Suppressor macrophage treated with lipopolysaccharide for 4 hours (primary cell): Measurements from ENCODE around the gene CAPSL.
"Not testable (repeated sequence)": the region's sequence is repeated elsewhere in the genome, so short reads cannot be mapped to it uniquely, and the experiment has no call there.

Experiments used
- DNase-seq: peaks from one replicate; pipeline ENCODE4 v3.0.0-alpha.2; 2020

The CAPSL gene

DNA sequence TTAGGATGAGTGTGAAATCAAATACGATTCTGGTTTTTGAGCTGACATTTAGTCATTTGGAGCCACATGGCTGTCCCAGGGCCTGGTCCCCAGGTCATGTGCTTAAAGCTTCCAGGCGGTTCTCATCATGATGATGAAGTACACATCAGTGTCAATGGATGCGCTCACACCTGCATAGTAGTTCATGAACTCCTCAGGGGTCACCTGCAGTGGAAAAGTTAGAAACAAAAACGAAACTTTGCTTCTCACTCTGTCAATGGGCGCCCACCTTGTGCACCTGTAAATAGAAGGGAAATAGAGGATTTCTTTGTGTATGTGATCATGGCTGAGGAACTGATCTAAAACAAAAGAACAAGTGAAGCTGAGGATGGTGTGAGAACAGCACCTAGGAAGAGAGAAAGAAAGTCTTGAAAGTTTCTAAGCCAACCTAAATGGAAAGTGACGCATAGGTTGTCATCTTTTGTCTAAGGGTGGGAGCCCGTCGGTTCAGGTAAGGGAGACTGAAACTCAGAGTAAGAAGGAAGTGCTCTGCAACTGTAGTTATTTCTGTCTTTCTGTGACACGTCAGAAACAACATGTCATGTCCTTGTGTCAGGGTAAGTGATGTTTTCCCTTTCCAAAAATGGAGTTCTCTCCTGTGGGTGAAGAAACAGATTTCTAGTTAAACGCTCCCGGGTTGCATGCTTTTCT is 33.8 kb downstream of the CAPSL start:
- DNase-seq: no peak

DNA sequence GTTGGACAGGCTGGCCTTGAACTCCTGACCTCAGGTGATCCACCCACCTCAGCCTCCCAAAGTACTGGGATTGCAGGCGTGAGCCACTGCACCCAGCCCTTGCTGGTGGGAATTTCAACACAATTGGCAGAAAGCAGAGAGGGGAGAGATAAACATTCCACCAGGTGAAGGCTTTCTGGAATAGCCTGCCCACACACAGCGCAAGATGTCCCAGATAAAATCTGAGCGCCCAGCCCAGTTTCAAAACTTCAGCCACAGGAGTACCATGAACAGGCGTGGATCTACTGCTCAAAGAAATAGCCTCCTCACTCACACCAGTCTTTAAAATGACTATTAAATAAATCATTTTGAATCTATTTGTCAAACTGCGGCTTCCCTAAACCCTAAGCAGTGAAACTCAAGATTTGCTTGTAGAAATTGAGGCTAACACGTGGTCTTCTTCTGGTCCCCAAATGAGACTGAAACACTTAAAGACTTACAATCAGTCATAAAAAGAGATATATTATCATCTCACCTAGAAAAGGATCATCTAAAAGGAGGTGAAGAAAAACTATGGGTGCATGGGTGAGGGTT is 34.7 kb downstream of the CAPSL start:
- no peak for DNase-seq

DNA sequence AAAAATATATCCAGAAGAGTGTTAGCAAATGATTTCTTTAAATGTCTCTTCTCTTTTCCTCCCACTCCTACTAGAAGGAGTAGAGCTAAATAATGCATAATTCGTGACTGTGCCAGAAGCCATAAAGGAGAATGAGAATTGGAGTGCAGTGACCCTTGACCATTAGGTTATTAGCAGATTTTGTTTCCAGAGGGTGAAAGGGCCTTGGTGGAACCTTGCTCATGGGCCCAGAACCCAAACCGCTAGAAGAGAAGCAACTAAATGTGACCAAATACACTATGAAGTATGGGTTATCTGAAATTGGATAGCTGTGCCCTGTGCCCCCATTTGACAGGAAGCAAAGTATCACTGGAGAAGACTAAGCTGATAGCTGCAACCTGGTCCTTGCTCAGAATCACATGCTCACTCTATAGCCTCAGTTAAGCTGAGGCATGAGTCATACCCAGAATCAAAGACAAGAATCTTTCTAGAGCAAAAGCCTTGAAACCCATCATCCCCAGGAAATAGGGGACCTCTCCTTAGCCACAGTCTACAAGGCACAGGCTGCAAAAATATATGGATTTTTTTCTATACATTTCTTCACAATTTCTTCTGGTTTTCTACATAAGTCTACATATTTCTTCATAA is 36.3 kb downstream of the CAPSL start:
- no peak for DNase-seq

DNA sequence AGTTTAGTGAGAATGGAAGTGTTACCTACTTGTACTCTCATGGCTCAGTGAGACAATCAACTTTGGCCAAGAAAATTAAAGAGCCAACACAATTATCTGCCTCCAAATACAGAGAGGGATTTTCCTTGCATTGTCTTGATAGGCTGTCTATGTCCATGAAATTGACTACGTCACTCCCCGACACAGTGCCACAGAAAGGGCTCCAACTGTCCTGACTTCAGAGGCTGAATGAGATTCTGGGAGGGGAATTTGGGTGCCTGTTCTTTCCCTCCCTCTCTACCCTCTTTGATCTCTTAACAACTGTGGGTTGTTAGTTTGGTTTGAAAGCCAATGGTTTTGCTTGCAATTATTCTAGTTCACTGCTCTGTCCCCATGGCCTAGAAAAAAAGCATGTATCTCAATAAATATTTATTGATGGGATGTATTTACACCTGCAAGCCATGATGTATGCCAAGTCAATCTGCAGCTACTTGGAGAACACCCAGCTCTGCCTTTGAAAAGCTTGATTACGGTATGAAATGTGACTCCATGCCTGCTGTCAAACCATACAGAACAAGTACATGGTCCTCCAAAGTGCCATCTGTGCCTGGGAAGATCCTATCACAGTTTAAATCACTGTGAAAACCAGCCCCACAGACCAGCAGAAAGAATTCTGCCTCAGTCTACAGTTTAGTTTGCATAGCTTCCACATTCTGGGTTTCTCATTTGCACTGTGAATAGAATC is 37.3 kb downstream of the CAPSL start:
- DNase-seq: no peak

DNA sequence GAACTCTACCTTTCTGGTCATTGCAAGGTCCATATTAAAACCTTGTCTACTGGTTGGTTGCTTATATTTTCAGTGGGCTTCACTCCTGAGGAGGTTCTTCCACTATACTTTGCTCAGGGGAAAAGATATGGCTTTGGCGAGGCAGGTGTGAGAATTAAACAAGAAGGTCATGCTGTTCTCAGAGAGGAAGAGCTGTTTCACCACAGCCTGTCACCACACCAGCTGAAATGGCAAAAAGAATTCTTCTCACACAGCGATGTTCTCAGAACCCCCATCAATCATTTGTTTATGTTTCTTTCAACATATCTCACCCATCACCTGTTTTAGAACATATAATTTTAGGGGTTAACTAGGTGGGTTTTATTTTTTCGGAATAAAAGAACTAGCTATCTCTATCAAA is 38.6 kb downstream of the CAPSL start:
- no peak for DNase-seq

DNA sequence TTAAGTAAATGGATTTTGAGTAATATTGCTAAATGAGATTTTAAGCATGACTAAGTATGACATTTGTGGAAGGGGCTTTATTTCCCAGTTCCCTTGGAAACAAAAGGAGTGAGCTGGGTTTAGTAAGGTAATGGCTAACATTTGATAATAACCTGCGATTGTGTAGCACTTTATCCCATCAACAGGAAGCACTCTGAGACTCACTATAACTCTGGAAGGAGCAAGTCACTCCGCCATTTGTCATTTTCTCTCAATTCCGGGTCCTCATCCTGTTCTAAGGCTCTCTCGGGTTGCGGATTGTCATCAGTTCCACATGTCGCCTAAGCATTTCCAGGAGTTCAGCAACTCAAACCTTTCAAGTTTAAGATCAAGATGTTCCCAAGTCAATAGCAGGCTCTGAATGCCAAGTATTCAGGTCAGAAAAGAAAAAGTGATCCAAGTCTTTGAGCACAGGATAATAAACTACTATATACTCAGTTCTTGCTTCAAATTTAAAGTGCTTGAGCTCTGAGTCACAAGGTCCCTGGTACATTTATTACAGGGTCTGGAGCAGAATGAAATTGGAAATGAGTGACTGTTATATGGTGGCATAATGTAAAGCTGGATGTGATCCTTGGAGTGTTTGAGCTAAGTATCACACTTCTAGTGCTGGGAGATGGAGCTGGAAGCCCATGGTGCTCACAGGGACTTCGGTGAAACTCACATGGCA is 39.3 kb downstream of the CAPSL start:
- no peak for DNase-seq

DNA sequence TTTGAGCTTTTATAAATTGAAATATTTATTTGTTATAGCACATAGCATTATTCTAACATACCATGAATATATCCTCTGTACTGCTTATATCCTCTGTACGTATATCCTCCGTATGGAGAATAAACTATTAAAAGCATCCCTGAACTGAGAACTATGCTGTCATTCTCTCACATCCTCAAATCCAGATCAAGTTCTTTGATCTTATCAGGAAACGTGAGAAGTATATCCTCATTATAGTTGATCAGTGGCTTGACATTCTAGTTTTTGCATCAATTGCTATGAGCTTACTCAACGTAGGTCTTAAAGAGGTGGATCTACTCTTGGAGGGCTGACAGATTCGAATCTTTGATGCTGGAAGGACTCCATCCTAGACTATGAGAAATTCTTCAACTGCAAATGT is 44.3 kb downstream of the CAPSL start:
- DNase-seq: no peak

DNA sequence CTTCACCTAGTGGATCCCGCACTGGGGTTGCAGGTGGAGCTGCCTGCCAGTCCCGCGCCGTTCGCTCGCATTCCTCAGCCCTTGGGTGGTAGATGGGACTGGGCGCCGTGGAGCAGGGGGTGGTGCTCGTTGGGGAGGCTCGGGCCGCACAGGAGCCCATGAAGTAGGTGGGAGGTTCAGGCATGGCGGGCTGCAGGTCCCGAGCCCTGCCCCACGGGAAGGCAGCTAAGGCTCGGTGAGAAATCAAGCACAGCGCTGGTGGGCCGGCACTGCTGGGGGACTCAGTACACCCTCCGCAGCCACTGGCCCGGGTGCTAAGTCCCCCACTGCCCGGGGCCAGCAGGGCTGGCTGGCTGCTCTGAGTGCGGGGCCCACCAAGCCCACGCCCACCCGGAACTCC is 45.6 kb downstream of the CAPSL start:
- DNase-seq: not testable (repeated sequence)

DNA sequence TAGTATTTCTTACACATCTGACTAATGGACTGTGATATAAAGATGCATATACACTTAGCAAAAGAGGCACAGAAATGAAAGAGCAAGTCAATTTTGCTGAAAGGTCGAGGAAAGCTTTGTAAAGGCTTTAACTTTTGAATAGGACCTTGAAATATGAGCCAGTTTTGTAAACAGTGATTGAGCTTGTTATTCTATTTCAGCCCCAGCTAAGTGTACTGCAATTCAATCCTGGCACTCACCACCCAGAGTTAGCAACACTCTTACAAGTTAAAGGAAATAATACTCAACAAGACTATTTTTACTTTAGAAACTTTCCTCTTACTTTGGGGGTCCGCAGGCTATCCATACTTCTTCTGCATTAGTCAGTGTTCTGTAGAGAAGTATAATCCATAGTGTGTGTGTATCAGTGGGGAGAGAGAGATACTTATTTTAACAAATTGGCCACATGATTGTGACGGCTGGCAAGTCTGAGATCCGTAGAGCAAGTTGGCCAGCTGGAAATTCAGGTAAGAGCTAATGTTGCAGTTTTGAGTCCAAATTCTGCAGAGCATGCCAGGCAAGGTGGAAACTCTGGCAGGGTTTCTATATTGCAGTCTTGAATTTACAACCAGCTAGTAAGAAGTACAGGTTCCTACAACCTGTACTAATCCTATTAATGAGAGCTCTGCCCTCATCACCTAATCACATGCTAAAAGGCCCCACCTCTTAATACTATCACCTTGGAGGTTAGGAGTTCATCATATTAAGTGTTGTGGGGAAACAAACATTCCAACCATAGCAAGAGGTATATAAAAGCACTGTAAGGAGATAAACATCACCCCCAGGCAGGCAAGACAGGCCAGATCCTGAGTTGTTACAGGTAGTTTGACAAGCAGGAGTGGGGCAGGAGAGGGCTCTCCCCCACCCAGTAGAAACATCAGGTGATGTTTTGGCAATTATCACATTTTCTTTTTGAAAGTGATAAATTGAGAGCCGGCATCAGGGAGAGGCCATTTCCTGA is 48.1 kb downstream of the CAPSL start:
- DNase-seq: no peak

DNA sequence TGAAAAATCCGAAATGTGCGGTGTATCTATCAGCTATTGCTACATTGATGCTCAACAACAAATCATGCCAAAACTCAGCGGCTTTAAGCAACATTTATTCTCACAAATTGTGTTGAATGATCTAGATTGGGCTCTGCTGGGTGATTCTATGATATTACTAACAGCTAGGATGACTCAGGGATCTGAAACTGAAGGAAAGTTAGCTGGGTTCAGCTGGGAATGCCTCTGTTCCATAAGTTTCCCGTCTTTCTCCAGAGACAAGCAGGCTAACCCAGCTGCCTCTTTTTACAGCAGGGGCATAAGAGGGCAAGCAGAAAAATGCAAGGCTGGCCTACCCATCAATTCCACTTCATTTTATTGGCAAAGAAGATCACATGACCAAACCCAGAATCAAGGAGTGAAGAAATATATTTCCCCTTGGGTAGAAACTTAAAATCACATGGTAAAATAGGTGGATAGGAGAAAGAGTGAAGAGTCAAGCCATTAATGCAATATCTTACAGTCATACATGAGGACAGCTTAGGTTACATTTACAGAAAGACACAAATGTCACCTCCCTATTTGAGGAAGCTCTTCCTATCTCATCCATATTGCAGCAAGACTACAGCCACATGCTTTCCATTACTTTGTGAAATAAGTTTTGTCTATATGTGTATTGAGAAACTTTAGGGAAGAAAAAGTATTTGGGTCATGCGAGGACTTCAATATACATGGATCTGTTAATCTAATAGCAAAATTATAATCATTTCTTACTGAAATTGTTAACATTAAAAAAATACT is 50.9 kb downstream of the CAPSL start:
- DNase-seq: peak; percentile 55

DNA sequence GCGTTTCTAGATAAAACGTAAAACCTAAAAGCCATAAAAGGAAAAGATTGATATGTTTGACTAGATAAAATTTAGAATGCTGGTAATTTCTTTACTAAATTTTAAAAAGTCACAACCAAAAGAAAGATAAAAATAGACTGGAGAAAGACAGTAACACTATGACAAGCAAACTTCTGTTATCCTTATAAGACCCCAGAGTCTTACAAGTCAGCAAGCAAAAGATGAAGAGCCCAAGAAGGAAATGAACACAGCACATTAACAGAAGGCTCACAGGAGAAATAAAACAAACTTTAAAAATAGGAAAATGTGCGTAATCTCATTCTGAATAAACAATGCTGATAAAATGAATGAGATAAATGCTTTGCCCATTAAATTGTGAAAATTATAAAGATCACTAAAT is 52.0 kb downstream of the CAPSL start:
- no peak for DNase-seq

DNA sequence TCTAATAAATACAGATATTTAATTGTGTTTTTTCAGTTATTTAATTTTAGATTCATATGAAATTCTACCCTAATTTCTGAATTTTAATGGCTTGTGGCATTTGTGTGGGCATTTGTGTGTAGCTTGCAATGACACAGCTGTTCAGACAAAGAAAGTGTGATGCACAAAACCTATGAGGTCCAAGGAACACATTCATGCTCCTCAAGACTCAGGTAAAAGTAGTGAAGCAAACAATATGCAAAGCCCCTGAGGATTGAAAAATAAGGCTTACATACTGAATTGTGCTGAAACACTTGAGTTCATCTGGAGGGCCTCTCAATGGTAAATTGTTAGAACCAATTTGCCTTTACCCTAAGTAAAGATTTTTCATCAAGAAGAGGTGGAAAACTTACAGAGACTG is 53.6 kb downstream of the CAPSL start:
- DNase-seq: no peak

DNA sequence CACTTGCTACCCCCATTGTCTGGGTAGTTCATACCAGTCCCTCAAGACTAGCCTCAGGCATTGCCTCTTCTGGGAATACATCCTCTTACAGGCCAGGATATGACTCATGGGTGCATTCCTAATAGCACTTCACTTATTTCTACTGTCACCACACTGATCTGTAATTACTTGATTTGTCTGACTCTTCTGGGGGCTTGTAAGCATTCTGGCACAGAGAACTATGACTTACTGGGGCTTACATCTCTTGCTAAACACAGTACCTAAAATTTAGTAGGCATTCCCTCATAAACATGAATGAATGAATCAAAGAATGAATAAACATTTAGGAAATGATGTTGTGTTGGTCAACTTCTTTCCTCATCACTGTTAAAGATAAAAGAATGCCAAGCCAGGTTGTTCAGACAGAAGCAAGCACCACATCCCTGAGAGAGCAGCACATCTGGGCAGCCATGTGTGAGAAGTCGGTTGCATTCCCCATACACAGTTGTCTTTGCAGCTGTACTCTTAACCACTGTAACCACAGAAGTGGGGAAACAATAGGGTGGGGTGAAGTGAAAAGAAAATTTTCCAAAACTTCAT is 54.1 kb downstream of the CAPSL start:
- peak; percentile 90 for DNase-seq

DNA sequence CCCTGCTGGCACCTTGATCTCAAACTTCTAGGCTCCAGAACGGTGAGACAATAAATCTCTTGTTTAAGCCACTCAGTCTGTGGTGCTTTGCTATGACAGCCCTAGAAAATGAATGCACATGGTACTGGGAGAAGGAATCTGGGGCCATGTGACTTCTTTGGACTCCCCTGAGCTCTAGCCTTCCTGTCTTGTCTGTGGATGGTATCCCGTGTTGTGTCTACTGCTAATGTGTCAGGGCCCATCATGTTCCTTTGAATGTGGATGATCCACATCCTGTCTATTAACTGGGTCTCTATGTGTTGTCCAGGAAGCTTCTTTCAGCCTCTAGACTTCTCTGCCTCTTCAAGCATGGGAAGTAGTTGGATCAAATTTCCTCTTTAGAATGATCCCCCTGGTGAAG is 56.7 kb downstream of the CAPSL start:
- no peak for DNase-seq

DNA sequence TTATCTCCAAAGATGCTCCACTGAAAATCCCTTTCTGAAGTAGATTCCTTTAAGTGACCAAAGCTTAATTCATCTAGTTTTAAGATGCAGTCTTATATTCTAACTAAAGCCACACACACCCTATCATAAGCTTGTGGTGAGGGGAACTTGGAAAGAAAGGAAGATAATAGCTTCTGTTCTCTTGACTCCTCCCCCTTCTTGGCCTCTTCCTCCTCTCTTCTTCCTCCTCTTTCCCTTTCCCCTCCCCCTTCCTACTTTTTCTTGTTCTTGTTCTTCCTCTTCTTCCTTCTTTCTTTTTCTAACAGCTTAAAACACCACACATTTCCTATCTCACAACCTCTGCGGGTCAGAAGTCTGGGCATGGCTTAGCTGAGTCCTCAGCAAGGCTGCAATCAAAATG is 58.3 kb downstream of the CAPSL start:
- DNase-seq: no peak

DNA sequence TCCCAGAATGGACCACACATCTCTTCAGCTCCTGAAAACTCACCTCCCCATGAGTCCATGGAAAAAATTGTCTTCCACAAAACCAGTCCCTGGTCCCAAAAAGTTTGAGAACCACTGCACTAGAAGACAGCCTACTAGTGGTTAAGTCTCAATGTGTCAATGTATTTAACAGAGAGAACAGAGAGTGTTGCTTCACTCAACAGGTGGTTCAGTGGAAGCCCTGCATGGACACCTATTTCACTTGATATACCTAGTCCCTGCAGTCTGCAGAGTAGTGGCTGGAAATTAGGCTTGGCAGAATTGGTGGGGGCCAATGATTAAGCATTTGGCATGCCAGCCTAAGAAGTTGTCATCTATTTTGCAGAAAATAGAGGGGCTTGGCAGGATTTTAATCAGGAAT is 58.8 kb downstream of the CAPSL start:
- DNase-seq: no peak

DNA sequence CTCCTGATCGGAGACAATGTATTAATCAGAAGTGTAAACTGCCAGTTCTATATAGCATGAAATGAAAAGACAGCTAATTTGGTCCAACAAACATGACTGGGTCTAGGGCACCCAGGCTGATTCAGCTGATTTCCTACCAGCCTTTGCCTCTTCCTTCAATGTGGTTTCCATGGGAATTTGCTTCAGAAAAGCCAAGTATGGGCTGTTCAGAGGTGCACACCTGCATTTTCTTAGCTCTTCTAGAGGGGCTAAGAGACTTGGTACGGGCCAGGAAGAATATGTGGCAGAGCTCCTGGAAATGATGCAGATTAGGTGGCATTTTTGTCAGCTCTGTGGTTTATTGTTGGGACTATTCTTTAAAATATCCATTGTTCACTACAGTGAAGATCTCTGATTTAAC is 59.3 kb downstream of the CAPSL start:
- no peak for DNase-seq

DNA sequence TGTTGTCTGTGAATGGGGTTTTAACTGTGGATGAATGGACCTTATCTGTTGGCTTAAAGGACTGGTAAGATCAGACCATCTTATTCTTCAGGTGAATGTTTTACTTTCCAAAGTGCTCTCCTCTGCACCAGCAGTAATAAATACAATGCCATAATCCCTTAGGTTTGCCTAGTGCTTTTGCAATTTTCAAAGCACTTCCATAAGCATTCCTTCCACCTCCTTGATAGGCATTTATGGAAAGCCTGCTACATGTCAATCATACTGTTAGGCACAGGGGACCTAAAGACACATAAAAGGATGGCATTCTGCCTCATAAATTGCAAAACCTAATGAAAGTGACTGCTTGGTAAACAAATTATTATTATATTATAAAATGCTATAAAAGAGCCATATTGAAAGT is 60.3 kb downstream of the CAPSL start:
- DNase-seq: no peak

DNA sequence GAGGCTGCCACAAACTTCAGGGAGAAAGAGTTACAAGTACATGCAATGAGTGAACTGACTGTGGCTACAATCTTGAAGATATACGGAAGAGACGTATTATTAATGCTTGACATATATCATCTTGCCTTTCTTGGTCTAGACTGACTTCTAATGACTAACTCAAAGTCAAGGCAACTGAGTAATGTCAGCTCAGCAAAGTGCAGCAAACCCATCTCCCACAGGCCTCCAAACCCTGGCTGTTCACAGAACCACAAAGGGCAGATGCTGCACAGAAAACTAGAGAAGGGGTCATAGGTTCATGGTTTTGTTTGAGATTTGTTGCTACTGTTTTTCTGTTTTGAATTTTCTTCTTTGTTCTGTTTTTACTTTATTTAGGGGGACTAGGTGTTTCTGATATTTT is 60.8 kb downstream of the CAPSL start:
- DNase-seq: no peak

DNA sequence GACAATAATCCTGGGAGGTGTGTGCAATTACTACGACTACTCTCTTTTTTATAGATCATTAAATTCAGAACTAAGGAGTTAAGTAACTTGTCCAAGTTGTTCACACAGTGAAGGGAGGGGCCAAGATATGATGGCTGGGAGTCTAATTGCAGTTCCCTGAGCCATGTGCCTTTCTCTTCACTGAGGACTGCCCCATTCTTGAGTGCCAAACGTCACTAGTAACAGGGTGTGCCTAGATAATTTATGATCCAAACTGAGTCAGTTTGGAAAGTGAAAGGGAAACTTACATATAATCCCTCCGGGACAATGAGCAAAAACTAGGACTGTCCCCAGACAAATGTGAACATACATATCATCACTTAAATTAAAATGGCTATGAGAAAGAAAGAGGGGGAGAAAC is 61.5 kb downstream of the CAPSL start:
- DNase-seq: peak; percentile 87

DNA sequence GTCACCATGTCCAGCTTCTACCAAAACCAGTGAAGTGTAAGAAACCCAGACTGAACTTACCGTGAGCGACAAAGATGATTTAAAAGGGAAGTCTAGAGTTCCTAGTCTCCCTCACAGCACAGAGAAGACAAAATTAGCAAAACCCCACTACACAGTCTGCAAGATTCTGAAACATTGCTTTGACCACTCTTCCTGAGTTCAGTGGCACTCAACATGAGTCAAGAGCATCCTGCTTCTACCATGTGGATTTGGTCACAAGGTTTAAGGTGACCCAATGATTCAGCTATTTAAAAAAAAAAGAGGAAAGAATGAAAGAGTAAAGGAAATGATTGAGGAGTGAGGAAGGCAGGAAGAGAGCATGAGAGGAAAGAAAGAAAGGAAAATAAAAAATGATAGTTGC is 62.0 kb downstream of the CAPSL start:
- no peak for DNase-seq
